ENCODE measurements around the gene ABCA1.
"Not testable (repeated sequence)": the region's sequence is repeated elsewhere in the genome, so short reads cannot be mapped to it uniquely, and the experiment has no call there.

ABCA1 gene

DNA sequence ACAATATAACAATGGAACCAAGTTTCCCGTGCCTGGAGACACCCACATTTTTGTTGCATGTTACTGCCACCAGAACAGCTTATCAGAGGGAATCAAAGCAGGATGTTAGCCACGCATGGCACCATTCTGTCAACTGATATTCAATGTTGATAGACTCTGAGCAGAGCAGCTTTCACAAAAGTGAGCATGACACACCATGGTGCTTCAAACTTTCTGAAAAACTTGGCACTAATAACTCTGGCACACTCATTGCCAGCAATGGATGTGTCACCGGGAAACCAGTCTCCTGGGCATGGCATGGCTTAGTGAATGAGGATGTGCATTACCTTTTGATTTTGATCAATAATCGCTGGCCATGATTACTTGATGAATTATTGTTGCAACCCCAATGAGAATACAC, 144.4 kb downstream of the ABCA1 start:
- no peak for DNase-seq

DNA sequence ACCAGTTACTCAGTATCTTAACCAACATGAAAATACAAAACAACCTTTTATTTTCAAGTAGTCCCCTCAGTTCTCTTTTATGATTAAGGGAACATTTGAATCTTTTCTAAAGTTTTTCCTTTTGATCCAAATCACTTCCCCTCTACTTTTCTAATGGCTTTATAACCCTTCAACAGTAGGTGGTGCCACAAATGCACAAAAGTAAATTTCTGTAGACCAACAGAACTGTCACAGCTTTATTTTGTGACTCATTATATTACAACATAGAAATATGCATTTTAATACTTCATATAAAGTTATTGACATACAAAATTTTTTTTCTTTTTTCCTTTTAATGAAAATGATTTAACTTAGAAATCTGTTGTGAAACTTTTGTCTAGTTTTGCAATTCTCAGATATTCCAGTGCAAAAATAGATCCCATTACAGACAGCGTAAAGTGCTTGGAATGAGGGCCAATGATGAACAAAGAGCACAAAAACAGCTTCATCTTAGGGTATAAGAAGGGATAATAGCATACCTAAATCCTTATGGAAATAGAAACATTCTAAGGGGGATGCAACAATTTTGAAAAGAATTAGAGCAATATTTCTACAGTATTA, 147.1 kb downstream of the ABCA1 start:
- no peak for DNase-seq

DNA sequence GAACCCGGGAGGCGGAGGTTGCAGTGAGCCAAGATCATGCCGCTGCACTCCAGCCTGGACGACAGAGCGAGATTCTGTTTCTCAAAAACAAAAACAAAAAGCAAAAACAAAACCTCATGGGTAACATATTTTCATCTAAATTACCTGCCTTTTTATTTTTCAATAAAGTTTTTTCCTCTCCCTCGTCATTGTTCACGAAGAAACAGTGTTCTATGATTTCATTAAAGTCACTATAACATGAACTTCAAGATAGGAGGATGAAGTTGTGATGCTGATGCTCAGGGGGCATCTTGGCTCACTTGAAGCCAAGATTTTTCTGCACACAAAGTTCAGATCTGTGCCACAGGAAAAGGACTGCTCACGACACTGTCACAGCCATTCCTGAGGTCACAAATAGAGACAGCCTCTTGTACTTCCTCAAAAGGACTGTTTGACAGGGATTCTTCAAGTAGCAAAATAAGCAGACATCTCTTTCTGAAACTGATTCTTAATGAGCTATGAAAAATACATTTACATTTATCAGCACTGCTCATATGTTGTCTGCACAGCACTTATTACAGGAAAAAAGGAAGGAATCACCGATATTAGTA, 147.9 kb downstream of the ABCA1 start:
- DNase-seq, result no peak

DNA sequence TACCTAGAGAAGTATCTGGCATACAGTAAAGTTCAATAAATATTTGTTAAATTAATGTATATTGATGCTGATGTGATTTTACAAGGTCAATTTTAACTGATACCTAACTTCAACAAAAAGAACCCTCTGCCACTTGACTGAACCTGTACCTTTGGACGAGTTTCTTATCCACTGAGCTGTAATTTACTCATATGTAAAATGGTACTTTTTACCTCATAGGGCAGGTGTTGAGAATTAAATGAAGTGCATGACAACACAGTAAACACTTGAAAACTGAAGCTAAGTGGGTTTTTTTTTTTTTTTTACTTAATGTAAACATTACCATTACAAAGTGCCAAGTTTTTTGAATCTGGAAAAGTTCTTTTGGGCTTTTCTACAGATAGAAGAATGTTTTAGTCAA, 148.6 kb downstream of the ABCA1 start:
- no peak for DNase-seq

DNA sequence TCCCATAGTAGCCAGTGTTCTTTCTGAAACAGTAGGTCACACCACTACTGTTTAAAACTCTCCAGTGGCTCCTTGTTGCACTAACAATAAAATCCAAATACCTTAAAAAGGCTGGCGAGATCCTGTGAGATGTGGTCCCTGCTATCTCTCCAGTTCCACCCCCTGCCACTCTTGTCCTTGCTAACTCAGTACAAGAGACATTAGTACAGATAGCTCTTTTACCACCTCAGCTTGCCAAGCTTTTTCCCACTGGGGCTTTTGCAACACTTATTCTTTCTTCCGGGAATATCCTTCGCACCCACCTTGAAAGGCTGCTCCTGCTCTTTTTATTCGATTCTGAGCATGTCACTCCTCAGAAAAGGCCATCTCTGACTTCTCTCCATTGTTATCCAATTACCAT, 149.2 kb downstream of the ABCA1 start:
- no peak for DNase-seq

DNA sequence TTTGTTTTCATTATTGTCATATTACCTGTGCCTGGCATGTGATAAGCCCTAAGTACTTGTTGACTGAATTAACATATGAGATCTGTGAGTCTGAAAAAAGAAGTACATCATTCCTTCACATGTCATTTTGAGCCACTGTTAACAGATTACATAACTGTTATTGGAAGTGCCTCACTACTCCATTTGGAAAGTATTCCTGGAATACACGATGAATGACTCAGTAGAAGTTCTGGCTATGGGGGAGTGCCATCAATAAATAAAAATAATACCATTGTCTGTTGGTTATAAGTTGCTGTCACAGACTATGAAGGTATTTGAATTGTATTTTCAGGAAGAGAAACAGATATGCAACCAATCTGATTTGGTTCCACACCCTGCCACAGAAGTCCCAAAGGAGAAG, 151.2 kb downstream of the ABCA1 start:
- DNase-seq, result no peak

GRCh38 chr9:104775976-104776375, 152.0 kb downstream of the ABCA1 start:
- DNase-seq, result no peak

DNA sequence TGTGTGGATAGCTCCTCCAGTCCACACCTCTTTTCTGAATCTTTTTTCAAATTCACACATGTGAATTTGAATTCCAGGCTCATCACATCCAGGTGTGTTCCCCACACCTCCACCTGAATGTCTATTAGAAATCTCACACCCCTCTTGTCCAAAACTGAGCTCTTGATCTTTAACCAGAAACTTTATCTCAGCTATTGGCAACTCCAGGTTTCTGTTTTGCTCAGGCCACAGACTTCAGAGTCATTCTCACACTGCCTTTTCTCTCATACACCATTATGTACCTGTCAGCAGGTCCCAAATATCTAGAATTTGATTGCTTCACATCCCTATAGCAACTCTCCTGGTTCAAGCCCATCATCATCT, 152.4 kb downstream of the ABCA1 start:
- DNase-seq, result no peak

- no peak for DNase-seq
These were observed 153.0 kb downstream of the ABCA1 start for GRCh38 chr9:104774831-104775573.

GRCh38 chr9:104774132-104774531, 153.8 kb downstream of the ABCA1 start:
- no peak for DNase-seq

- DNase-seq, result no peak
These were observed 155.0 kb downstream of the ABCA1 start for GRCh38 chr9:104772714-104773510.

- no peak for DNase-seq
These were observed 158.3 kb downstream of the ABCA1 start for GRCh38 chr9:104769655-104770054.

DNA sequence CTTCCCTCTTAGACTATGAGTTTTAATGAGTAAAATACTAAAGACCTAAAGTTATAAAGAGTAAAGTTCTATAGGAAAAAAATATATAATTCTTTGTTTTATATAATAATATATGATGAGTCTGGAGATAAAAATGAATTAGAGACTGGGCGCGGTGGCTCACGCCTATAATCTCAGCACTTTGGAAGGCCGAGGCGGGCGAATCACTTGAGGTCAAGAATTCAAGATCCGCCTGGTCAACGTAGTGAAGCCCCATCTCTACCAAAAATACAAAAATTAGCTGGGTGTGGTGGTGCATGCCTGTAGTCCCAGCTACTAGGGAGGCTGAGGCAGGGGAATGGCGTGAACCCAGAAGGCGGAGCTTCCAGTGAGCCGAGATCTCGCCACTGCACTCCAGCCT, 158.9 kb downstream of the ABCA1 start:
- not testable (repeated sequence) for DNase-seq

GRCh38 chr9:104767507-104767906, 160.4 kb downstream of the ABCA1 start:
- no peak for DNase-seq

DNA sequence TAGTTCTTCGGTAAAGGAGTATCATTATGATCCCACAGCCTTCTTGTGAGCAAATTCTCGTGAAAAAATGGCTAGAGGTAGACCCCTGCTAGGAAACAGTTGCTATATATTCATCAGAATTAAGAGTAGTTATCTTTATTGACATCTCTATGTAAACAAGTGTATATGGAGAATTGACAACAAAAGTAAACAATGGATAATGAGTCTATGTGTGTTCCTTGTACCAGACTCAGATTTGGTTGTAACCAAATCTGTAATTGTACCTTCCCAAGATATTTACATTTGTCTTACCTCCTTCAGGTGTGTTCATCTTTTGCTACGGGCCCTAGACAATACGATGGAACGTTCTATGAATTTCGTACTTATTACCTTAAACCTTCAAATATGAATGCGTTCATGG, 161.9 kb downstream of the ABCA1 start:
- DNase-seq, result no peak

DNA sequence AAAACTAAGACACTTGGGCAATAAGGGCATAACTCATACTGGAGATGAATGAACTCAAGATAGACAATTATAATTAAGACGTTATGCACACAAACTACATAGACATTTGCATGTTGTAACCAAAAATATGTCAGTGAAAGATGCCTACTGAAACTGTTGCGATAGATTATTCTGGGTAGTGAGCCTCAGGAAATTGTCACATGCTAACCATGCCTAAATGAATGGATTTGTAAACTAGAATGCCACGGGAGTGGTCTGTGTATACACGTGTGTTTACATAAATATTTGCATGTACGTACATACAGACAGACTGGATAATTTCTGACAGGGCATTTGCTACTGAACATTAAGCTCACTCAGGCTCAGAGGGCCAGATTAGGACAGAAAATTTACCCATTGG, 162.8 kb downstream of the ABCA1 start:
- DNase-seq, result no peak

GRCh38 chr9:104758974-104759373, 169.0 kb downstream of the ABCA1 start:
- no peak for DNase-seq

- DNase-seq, result no peak
These were observed 177.7 kb downstream of the ABCA1 start for GRCh38 chr9:104750185-104750767.

- DNase-seq, result no peak
These were observed 179.5 kb downstream of the ABCA1 start for GRCh38 chr9:104748359-104749031.

- peak; percentile 87 for DNase-seq
These were observed 180.2 kb downstream of the ABCA1 start, which contains the start of gene NIPSNAP3A for GRCh38 chr9:104747565-104748358. NIPSNAP3A (plus strand) TSS chr9:104747683; CDS start chr9:104747793, 110 bp downstream.

- DNase-seq, result no peak
These were observed 180.8 kb downstream of the ABCA1 start for GRCh38 chr9:104747245-104747564.

- no peak for DNase-seq
These were observed 181.2 kb downstream of the ABCA1 start for GRCh38 chr9:104746798-104747197.

All from stimulated activated CD4-positive, alpha-beta T cell treated with anti-CD3 and anti-CD28 coated beads, Interleukin-4, amount 100 ng/mL, for 1 hour (primary cell).